HG02678 (cell line): ENCODE results near the gene CCDC157.

Experiments
- ATAC-seq: cut with Tn5 transposase; IDR thresholded peaks from one replicate; pipeline ENCODE4 v1.9.1; 2021; ENCODE audit warnings: mild to moderate bottlenecking, moderate library complexity; ENCODE audit not compliant: unreplicated experiment

CCDC157 gene

DNA sequence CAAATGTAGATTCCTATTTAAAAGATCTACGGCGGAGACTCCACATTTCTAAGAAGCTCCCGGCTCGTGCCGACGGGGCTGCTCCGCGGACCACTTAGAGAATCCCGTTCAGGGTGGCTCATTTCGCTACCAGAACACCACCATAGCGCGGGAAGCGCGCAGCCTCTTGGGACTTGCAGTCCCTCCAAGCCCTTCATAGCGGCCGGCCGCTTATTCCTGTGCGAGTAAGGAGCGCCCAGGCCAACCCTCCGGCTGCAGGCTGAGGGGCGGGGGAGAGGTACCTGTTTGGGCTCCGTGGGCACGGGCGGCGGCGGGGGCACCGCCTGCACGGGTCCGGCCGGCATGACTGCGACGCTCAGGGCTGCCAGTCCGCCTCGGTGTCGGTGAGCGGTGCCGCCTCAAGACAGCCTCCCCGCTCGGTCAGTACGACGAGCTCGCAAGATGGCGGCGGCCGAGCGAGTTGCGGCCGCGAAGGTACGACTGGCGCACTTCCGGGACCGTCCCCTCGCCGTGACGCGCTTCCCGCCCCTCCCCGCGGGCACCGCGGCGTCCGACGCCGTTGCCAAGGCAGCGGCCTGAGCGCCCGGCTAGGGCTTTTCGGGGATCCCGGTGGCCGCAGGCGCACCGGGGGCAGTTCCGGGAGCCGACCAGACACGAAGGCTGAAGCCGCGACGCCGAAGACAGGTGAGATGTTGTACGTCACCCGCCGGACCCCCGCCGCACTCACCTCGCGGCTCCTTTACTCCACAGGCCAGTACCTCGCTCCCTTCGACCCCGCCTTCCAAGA lies at the start of gene CCDC157, which contains the start of gene SF3A1:
Gene CCDC157, plus strand, starts transcription at position 559 of the 787 bp plus-strand sequence. CDS start 8,994 bp downstream, outside the sequence.
Gene SF3A1, minus strand, starts transcription at position 446 of the 787 bp plus-strand sequence. Its CDS starts 102 bp downstream, at position 344.
- ATAC-seq: peak; percentile 96

DNA sequence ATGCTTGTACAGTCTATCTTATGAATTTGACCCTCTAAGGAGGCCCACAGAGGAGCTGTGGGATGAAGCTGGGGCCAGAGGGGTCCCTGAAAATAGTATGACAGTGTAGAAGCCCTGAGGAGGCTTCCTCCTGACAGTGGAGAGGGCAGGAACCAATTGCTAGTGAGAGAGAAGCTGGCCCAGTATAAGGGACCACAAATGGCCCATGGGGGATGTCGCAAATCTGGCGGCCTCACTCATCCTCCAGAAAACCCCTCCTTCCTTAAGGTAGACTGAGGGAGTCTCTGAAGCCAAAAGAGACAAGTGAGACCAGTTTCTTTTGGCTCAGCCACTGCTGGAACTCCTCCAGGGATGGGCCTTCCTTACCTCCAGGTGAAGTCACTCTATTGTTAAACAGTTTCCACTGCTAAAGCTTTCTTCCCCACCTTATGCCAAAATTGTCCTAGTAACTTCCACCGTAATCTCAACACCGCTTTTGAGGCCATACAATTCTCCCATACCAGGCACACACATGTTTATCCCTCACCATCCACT lies 49.7 kb upstream of the CCDC157 start:
- no peak for ATAC-seq

DNA sequence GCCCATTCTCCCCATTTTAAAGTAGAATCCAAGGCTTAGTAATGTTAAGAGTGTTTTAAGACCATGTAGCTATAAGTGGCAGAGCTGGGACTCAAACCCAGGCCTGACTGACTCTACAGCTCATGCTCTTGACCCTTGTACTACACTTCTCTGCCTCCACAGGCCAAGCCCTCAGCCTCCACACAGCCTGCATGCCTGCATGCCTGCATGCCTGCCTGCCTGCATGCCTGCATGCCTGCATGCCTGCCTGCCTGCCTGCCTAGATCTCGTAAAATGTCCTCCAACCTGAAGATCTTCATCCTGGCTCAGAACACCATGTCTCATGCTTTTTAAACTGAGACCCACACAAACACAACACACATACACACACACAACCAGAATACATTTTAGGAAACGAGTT lies 48.7 kb upstream of the CCDC157 start:
- no peak for ATAC-seq

DNA sequence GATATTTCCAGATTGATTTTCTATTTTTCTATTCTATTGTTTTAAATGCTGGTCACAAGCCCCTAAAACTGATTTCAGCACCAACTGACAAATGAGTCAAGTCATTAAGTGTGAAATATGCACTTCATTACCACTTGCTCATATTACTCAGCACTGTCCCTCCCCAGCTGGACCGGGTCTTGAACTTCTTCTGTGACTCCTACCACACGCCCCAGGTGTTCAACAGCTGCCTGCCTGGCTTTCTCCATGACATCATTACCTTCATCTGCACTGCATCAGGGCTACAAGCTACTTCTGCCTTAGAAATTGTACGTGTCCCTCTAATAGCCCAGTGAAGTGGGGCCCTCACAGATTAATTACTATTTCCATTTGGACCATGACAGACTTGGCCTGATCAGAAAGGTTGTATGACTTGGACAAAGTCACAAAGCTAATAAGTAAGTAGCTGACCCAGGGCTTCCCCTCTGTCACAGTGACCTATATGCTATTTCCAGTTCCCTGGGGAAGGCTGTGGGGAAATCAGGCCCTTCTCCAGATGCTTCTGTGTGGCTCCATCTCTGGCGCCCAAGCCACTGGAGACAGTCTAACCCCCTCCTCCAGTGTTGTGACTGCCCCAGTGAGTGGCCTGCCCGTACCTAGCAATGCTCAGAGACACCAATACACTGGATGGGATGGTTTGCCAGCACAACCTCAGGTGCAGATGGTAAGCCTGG lies 48.1 kb upstream of the CCDC157 start:
- peak; percentile 42 for ATAC-seq

GRCh38 chr22:30309951-30310741 lies 46.7 kb upstream of the CCDC157 start:
- no peak for ATAC-seq

DNA sequence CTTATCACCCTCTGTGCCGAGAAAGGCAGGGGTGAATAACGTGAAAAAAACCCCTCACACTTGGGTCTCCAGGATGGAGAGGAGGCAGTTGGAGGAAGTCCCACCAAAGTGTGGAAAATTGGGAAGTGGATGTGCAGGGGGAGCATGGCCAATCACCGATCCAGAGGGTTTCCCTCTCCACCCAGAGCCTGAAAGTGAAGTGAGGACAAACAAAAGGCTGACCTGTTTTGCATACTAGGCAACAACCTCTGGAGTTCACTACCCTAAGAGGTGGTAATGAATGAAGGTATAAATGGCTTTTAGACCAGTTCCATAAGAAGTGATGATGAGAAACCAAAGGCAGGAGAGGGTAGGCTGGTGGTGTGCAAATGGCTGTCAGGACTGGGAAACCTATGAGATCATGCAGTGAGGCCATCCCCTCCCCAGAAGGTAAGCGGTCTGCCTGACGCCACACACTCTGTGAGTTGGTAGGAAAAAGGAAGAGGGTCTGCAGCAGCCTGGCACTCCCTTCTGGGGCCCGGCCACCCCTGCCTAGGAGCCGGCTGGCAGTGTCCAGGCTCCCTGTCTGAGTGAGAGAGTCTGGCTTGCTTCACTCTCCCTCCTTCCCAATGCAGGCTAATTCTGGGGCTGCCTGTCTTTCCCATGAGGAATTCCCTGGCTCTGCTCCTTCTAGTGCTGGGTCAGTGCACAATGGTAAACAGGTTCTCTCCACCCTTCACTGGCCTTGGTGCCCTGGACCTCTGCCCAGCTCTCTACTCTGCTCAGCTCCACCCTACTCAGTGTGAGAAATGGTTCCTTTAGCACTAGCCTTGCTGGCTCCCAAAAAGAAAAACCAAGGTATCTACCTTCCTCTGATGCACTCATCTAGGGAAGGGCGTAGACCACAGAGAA lies 45.7 kb upstream of the CCDC157 start:
- no peak for ATAC-seq

- no peak for ATAC-seq
Measured at GRCh38 chr22:30312053-30312452, 44.8 kb upstream of the CCDC157 start.

DNA sequence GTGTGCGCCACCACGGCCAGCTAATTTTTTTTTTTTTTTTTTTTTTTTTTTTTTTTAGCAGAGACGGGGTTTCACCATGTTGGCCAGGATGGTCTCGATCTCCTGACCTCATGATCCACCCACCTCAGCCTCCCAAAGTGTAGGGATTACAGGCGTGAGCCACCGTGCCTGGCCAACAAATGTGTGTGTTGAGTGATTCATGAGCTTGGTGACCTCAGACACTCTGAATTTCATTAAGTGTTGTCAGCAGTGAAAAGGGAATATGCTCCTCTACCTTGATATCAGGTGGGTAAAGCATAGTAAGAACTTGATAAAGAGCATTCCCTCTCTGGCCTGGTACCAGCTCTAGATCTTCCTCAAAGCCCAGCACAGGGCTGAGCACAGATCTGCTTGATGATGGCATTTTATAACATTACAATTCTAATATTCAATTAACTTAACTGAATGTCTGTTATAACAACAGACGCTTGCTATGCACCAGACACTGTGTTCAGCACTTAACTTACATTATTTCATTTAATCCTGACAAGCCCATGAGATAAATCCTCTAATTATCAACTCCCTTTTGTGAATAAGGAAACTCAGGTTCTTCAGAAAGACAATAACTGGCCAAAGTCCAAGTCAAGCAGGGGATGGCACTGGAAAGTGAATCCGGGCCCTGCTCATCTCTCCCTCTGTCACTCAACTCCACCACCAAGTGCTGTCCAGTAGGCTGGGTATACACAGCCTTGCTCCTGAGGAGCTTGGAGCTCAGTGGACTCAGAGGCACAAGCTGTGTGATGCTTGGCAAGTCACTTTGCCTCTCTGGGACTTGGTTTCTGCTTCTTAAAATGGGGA lies 43.1 kb upstream of the CCDC157 start:
- no peak for ATAC-seq

DNA sequence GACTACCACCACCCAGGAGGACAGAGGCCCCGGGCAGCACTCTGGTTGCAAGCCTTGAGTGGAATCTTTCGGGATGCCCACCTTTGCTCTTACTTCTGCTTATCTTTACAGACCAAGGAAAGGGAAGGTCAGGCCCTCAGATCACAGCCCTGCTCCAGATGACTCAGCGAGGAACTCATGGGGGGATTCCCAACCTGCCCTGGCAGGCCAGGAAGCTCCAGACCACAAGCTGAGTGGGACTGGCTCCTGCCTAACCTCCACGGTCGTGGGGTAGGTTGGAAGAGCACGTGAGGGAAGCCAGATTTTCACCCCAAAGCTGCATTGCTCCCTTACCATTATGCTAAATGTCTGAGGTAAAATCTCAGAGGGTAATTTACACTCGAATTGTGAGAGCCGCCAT lies 41.9 kb upstream of the CCDC157 start:
- peak; percentile 49 for ATAC-seq

- no peak for ATAC-seq
Measured at GRCh38 chr22:30315962-30316576, 40.7 kb upstream of the CCDC157 start.

DNA sequence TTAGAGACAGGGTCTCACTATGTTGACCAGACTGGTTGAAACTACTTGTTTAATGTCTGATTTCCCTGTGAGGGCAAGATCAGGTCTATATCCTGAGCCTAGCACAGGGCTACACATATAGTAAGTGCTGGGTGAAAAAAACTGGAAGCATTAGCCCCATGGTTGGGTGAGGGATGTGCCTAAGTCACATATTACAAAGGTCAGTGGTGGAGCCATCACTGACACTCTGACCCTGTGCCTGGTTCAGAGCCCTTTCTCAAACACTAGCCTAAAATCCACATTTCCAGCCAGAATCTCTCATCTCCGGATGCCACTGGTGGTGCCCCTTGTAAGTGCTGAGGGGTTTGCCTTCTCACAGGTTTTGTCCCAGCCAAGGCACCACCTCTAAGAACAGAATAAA lies 39.0 kb upstream of the CCDC157 start:
- ATAC-seq: no peak

- no peak for ATAC-seq
Measured at GRCh38 chr22:30318799-30319419, 37.9 kb upstream of the CCDC157 start.

- ATAC-seq: no peak
Measured at GRCh38 chr22:30320021-30320556, 36.7 kb upstream of the CCDC157 start.

- ATAC-seq: no peak
Measured at GRCh38 chr22:30321461-30321860, 35.3 kb upstream of the CCDC157 start.

GRCh38 chr22:30323246-30323645 lies 33.6 kb upstream of the CCDC157 start:
- no peak for ATAC-seq

DNA sequence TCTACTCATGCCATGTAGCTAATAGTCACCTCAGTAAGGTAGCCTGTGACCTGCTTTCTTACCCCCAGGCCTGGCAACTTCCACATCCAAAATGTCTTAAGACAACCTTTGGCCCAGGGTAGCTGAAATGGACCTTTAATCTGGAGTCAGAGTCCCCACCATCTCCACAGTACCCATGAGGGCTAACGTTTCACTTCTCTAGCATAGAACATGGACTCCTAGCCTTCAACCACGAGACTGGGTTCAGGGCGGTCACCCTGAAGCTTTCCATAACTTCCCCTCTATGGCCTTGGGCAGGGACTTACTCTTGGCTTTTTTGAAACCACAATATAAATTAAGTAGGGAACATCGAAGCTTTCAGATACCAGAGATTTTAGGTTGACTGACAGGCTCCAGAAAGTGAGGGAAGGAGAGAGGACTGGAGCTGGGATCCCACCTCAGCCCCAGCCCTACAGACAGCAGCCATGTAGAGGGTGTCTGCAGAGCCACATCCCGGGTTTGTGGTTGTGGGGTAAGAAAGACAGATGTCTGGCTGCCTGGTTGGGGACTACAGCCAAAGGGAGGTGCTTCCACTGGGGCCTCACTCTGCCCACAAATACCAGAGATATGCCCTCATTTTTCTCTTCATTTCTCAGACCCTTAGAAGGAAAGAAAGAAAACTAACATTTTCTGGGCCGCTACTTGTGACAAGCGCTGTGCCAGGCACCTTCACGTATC lies 32.6 kb upstream of the CCDC157 start:
- ATAC-seq: no peak

GRCh38 chr22:30325065-30325720 lies 31.6 kb upstream of the CCDC157 start:
- ATAC-seq: no peak
